Prostate gland (tissue), 2 donors: ENCODE measurements around the gene RHOBTB1. TPM values are rescaled to one million over a fixed set of nuclear protein-coding genes. Genes with fewer than 3 reads are reported as not detected.

Source experiments
- DNase-seq: peaks from one replicate; pipeline ENCODE4 v3.0.0-alpha.2; 2019; ENCODE audit warnings: low spot score
- H3K27ac ChIP-seq, 2 donors: fragments of 200-600 bp; sonication (generic); 2 replicates each; pipeline ENCODE4 v1.5.1; 2017 to 2019
- H3K27me3 ChIP-seq: fragments of 200-600 bp; sonication (generic); replicated peaks from 2 replicates; pipeline ENCODE4 v1.5.1; 2019; ENCODE audit not compliant: insufficient read depth
- H3K36me3 ChIP-seq, 2 donors: fragments of 200-600 bp; sonication (generic); 1 replicate in 1 of 2; 2 replicates in 1 of 2; pipeline versions ENCODE4 v1.5.1 to v1.8.1; 2017 to 2019
- H3K4me1 ChIP-seq: fragments of 200-600 bp; sonication (generic); replicated peaks from 2 replicates; pipeline ENCODE4 v1.5.1; 2019
- H3K4me3 ChIP-seq, 2 donors: fragments of 200-600 bp; sonication (generic); 2 replicates each; pipeline ENCODE4 v1.5.1; 2017 to 2019
- H3K9me3 ChIP-seq: fragments of 200-600 bp; sonication (generic); 2 replicates; pipeline ENCODE4 v1.5.1; 2017
- CTCF ChIP-seq, 4 experiments: fragments of 200-600 bp in 2 of 4; fragments of 450-650 bp in 2 of 4; sonication (generic) in 2 of 4; IDR thresholded peaks; 1 replicate in 3 of 4; 2 replicates in 1 of 4; pipeline ENCODE4 v1.5.1; 2016 to 2019; ENCODE audit warnings: antibody characterized with exemption in 4 of 4, mild to moderate bottlenecking in 2 of 4, moderate library complexity in 2 of 4
- POLR2A ChIP-seq: fragments of 450-650 bp; IDR thresholded peaks from one replicate; pipeline ENCODE4 v1.6.1; 2016; ENCODE audit warnings: antibody characterized with exemption, mild to moderate bottlenecking
- POLR2AphosphoS5 ChIP-seq: sonication (generic); formaldehyde crosslinking; IDR thresholded peaks from one replicate; pipeline ENCODE4 v1.6.1; 2017; ENCODE audit warnings: antibody characterized with exemption
- WGBS: methylation state at CpG from one replicate; pipeline ENCODE4 v1.1.5; 2018; 5-methylcytosine and 5-hydroxymethylcytosine counted together
- intact Hi-C: fragments of 100-400 bp; cut with DNase I; formaldehyde crosslinking; loops from one replicate; pipeline ENCODE4 v1.14.2; 2022
- total RNA-seq, 2 donors: library from RNA; depleted of rRNA; stranded (reverse); fragments of >200 nt; gene quantifications; one replicate each; pipeline ENCODE4 v1.1.0, GENCODE V29; 2016

Gene RHOBTB1
- total RNA-seq, 2 donors from 2014 or later: 4.9 to 28.9 TPM

GRCh38 chr10:60942788-60943315 is 1.1 kb downstream of the RHOBTB1 start:
- no peaks in the 10 kb centered on the region for H3K36me3 ChIP-seq
- DNase-seq: peak; percentile 8
- 2% methylated on average over 13 of the region's 13 CpGs for WGBS
- no peaks in the 10 kb centered on the region for H3K9me3 ChIP-seq
- no peak for TF ChIP-seq POLR2A
- TF ChIP-seq CTCF (IDR thresholded peaks at IDR 0.05): no peak
- no peak for TF ChIP-seq POLR2AphosphoS5
- H3K4me3 ChIP-seq: peak overlapping the region; percentile 53 to 68
- H3K27ac ChIP-seq: peak overlapping the region; percentile 84 to 88
- no peaks in the 10 kb centered on the region for H3K27me3 ChIP-seq
- intact Hi-C loops: loop anchor here (5.0 kb wide), 2 partner anchors 36 to 126 kb away; no protein-coding TSS in a partner anchor
- H3K4me1 ChIP-seq: no peaks in the 10 kb centered on the region

GRCh38 chr10:60942134-60942787 is 1.7 kb downstream of the RHOBTB1 start:
- TF ChIP-seq CTCF (IDR thresholded peaks at IDR 0.05): no peak
- no peak for TF ChIP-seq POLR2A
- TF ChIP-seq POLR2AphosphoS5: no peak
- no peaks in the 10 kb centered on the region for H3K4me1 ChIP-seq
- 33% methylated on average over 2 of the region's 2 CpGs for WGBS
- no peaks in the 10 kb centered on the region for H3K36me3 ChIP-seq
- no peak for DNase-seq
- H3K9me3 ChIP-seq: no peaks in the 10 kb centered on the region
- no peaks in the 10 kb centered on the region for H3K27me3 ChIP-seq
- H3K27ac ChIP-seq: peak overlapping the region; percentile 84 to 88
- intact Hi-C loops: loop anchor here (5.0 kb wide), 2 partner anchors 35 to 125 kb away; no protein-coding TSS in a partner anchor
- H3K4me3 ChIP-seq: peak overlapping the region; percentile 53 to 68

- no peak for DNase-seq
- Histone ChIP-seq H3K27me3 (no peaks in the 10 kb centered on the region), H3K9me3 (no peaks in the 10 kb centered on the region), H3K4me1 (no peaks in the 10 kb centered on the region), H3K4me3 (no peak overlapping the region), H3K36me3 (no peaks in the 10 kb centered on the region), H3K27ac (no peak overlapping the region)
- WGBS: 71% methylated on average over 3 of the region's 3 CpGs
- intact Hi-C loops: loop anchor here (5.0 kb wide), 2 partner anchors 33 to 123 kb away; no protein-coding TSS in a partner anchor
- TF ChIP-seq CTCF (IDR thresholded peaks at IDR 0.05) (no peak), POLR2AphosphoS5 (no peak)
Measured at GRCh38 chr10:60940446-60940845, 3.5 kb downstream of the RHOBTB1 start.

GRCh38 chr10:60937784-60938654 is 6.0 kb downstream of the RHOBTB1 start:
- H3K4me3 ChIP-seq: no peak overlapping the region
- no peaks in the 10 kb centered on the region for H3K36me3 ChIP-seq
- H3K27ac ChIP-seq: no peak overlapping the region
- TF ChIP-seq POLR2A: no peak
- no peak for TF ChIP-seq CTCF (IDR thresholded peaks at IDR 0.05)
- no peak for TF ChIP-seq POLR2AphosphoS5
- DNase-seq: no peak
- intact Hi-C loops: no loop called here
- H3K9me3 ChIP-seq: no peaks in the 10 kb centered on the region
- 57% methylated on average over 5 of the region's 5 CpGs for WGBS
- H3K4me1 ChIP-seq: no peaks in the 10 kb centered on the region
- no peaks in the 10 kb centered on the region for H3K27me3 ChIP-seq
